C4-2B (cell line): ENCODE measurements around the gene LRRC36.

ENCODE experiments used
- H3K27ac ChIP-seq: fragments of 450-650 bp; 2 replicates; pipeline ENCODE4 v1.5.1; 2017
- CTCF ChIP-seq: fragments of 450-650 bp; conservative IDR thresholded peaks from 2 replicates; pipeline ENCODE4 v1.5.1; 2017; ENCODE audit warnings: mild to moderate bottlenecking
- ZFX ChIP-seq: fragments of 450-650 bp; IDR thresholded peaks from 2 replicates; pipeline ENCODE4 v1.6.1; 2017

The LRRC36 gene

DNA sequence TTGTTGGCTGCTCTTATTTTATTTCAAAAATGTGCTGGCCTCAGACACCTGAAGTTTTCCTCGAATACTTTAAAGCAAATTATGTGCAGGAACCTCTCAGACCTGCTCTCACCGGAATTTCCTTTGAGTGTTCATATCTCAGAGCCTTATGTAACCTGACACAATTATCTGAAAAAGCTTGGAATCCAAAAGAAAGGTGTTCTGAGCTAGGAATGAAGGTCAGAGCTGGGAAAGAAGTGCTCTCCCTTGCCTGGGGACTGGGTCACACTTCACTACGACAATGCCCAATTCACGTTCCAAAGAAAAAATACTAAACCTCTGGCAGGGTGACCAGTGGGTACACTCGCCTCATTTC, 97.6 kb downstream of the LRRC36 start:
- H3K27ac ChIP-seq, result peak overlapping the region; percentile 50
- TF ChIP-seq ZFX (no peak), CTCF (no peak)

DNA sequence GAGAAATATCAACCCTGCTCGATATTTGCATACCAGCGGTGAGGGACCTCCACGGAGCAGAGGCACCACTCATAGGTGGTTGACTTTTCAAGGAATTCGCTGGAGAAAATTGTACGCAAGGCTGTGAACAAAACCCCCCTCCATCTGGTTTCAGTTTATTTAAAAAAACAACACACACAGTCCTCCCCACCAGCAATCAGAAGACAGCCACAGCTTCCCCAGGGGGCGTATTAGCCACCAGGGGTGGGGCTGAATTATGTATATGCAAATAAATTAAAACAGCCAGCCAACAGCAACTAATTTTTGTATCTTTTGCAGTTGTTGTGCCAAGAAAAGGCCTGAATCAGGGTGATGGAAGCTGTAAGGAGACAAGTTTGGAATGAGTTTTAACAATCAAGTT, 98.4 kb downstream of the LRRC36 start:
- no peak overlapping the region for H3K27ac ChIP-seq
- no peak for TF ChIP-seq ZFX
- TF ChIP-seq CTCF, result no peak

DNA sequence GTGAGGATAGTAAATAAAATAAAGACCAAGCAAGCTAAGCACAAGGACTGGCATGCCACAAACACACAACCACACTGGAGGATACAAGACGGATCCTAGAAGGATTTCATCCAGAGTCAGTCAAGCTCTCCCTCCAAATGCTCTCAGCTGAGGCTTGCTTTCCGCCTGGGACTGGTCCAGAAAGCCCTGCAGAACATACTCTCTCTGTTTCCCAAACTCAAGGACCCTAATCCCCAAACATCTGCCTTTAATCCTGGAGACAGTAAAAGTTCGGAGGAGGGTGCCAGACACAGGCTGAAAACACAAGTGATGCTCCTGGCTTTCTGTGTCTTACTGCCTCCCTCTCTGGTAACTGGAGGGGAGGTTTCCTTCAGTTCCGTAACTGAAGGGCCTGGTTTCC, 99.0 kb downstream of the LRRC36 start:
- TF ChIP-seq CTCF (no peak), ZFX (no peak)
- no peak overlapping the region for H3K27ac ChIP-seq

GRCh38 chr16:67426022-67426421, 99.4 kb downstream of the LRRC36 start:
- TF ChIP-seq CTCF, result no peak
- TF ChIP-seq ZFX, result no peak
- no peak overlapping the region for H3K27ac ChIP-seq

GRCh38 chr16:67426950-67427349, 100.3 kb downstream of the LRRC36 start:
- TF ChIP-seq ZFX, result no peak
- no peak for TF ChIP-seq CTCF
- no peak overlapping the region for H3K27ac ChIP-seq

DNA sequence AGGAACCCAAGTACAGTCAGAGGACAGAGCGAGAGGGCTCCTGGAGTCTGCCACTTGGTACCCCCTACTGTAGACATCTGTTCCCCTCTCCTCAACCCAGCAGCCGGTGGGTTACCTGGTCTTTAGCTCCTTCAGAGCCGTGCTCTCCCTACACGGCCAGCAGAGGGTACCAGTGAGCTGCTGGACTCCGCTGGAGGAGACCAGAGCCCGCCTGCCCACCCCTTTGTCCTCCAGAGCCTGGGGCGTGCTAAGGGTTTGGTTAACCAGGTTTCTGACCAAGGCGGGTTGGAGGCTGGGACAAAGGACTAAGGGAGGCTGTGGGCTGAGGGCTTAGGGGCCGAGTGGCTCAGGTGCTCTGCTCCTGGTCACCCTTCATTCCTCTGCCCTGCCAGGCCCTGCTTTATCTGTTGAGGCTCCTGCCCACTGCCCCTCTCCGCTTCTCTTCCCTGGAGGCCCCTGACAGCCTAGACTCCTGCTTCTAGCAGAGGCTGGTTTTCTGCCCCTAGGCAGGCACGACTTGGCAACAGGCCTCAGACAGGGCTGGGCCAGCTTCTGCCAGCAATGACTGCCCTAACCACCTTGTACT, 101.6 kb downstream of the LRRC36 start:
- TF ChIP-seq ZFX, result no peak
- TF ChIP-seq CTCF, result peak; percentile 92
- H3K27ac ChIP-seq, result peak overlapping the region; percentile 94

- H3K27ac ChIP-seq, result peak overlapping the region; percentile 94
- TF ChIP-seq ZFX, result no peak
- no peak for TF ChIP-seq CTCF
These were observed 102.6 kb downstream of the LRRC36 start for GRCh38 chr16:67429053-67429798.
